ENCODE measurements around the gene BBS7. TPM values are rescaled to one million over a fixed set of nuclear protein-coding genes. Genes with fewer than 3 reads are reported as not detected.
A peak's percentile ranks its signal among the peaks of the same experiment; 100 is the strongest.

Gene BBS7
- total and polyA plus RNA-seq, 9 of the 15 experiments (the other 6 are each of a cell fraction or from before 2014, with no cell fraction given) = 13.4 to 25.8 (median 16.4) TPM

DNA sequence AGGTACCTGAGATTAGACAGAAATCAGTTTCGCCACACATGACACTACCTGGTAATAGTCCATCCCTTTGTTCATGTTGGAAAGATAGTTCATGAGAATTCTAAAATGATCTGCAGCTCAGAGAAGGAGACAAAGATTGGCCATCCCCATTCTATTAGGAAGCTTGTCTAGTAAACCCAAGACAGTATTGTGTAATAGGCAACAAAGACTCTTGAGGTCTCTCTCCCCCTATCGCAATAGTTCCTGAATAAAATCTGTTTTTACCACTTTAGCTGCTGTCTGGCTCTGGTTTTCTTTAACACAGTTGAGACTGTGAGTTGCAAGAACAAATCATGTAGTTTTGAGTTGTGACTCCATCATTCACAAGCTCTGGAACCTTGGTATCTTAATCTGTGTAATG is 14.8 kb upstream of the BBS7 start (continued):
- no peak for TF ChIP-seq MECOM (CRISPR knock-in tag; IDR thresholded peaks at IDR 0.05)
- TF ChIP-seq ZBTB17 (CRISPR knock-in tag; IDR thresholded peaks at IDR 0.05) = no peak
- TF ChIP-seq ZNF347 (CRISPR knock-in tag; IDR thresholded peaks at IDR 0.05; ENCODE audit: low read depth) = no peak
- TF ChIP-seq TEAD1 (CRISPR knock-in tag; IDR thresholded peaks at IDR 0.05) = no peak
- no peak for TF ChIP-seq CEBPG (CRISPR knock-in tag; IDR thresholded peaks at IDR 0.05)
- TF ChIP-seq CEBPG (tag; conservative IDR thresholded peaks at IDR 0.05 in 1 of 2, IDR thresholded peaks at IDR 0.05 in 1 of 2) = peak in 1 of 2 experiments; percentile 31; a peak in 2 of 4 replicates

GRCh38 chr4:121881158-121881557 is 10.9 kb upstream of the BBS7 start:
- no peaks in the 10 kb centered on the region for H3K9me1 ChIP-seq (ENCODE audit: control insufficient read depth, insufficient read depth, low read length)
- ChIA-PET CTCF (ENCODE audit: low intra/inter-chr PET ratio) (no interaction called here), POLR2A (no interaction called here)
- H3K4me3 ChIP-seq = no peak overlapping the region
- H3K36me3 ChIP-seq (ENCODE audit: control insufficient read depth, insufficient read depth, low read length) = no peaks in the 10 kb centered on the region
- 0% methylated on average over 3 of the region's 3 CpGs for WGBS (ENCODE audit: insufficient coverage, low coverage, missing lambda C conversion rate)
- H3K27ac ChIP-seq (ENCODE audit: extremely low read depth, low read depth, low read length) = no peak overlapping the region
- BruUV-seq (replicated peaks) = no TSS peak
- FAIRE-seq = no peak
- no peaks in the 10 kb centered on the region for H3K4me1 ChIP-seq (replicated peaks in 1 of 2; ENCODE audit: control insufficient read depth in 2 of 2, insufficient read depth in 2 of 2, low read length in 2 of 2)
- in situ Hi-C loops (cut with MboI) = no loop called here
- H2AFZ ChIP-seq (ENCODE audit: low read depth, low read length) = no peak overlapping the region
- H3K27me3 ChIP-seq (ENCODE audit: control insufficient read depth in 2 of 2, insufficient read depth in 2 of 2, low read length in 2 of 2) = no peaks in the 10 kb centered on the region
- no peaks in the 10 kb centered on the region for H3K79me2 ChIP-seq (ENCODE audit: control insufficient read depth, insufficient read depth, low read length)
- TF ChIP-seq TAL1 (IDR thresholded peaks at IDR 0.05) = no peak
- peak; percentile 82; the same call in 1 of the 2 replicates for TF ChIP-seq SPI1 (IDR thresholded peaks at IDR 0.05; ENCODE audit: borderline replicate concordance, low read depth, low read length)
- no peaks in the 10 kb centered on the region for H3K9me3 ChIP-seq (replicated peaks; ENCODE audit: control insufficient read depth, insufficient read depth, low read depth, low read length)
- DNase-seq (ENCODE audit: extremely low read depth in 1 of 4, low spot score in 3 of 4) = no peak
- ATAC-seq = no peak
- intact Hi-C loops (cut with micrococcal nuclease) = no loop called here
- no peak overlapping the region for H3K9ac ChIP-seq (ENCODE audit: insufficient read depth in 1 of 2, low read depth in 2 of 2, low read length in 2 of 2)
- H3K4me2 ChIP-seq (ENCODE audit: insufficient read depth, low read length) = no peak overlapping the region
- no peaks in the 10 kb centered on the region for H4K20me1 ChIP-seq (replicated peaks; ENCODE audit: control insufficient read depth, insufficient read depth, low read length)
